ENCODE measurements around the gene LRMDA.

LRMDA gene

GRCh38 chr10:76089556-76090180, 658.2 kb downstream of the LRMDA start:
- POLR2A ChIA-PET = no interaction called here
- CTCF ChIA-PET = no interaction called here
- no peak for DNase-seq (ENCODE audit: extremely low spot score)
- no peak for TF ChIP-seq CTCF (IDR thresholded peaks at IDR 0.05; ENCODE audit: control extremely low read depth, extremely low read depth, low read depth, missing control alignments)

GRCh38 chr10:76091926-76092325, 660.5 kb downstream of the LRMDA start:
- TF ChIP-seq CTCF (IDR thresholded peaks at IDR 0.05; ENCODE audit: control extremely low read depth, extremely low read depth, low read depth, missing control alignments) = no peak
- ChIA-PET CTCF (no interaction called here), POLR2A (no interaction called here)
- no peak for DNase-seq (ENCODE audit: extremely low spot score)

- TF ChIP-seq CTCF (IDR thresholded peaks at IDR 0.05; ENCODE audit: control extremely low read depth, extremely low read depth, low read depth, missing control alignments) = no peak
- POLR2A ChIA-PET = no interaction called here
- no peak for DNase-seq (ENCODE audit: extremely low spot score)
- CTCF ChIA-PET = interaction anchor here (0.6 kb wide), 1 partner anchor 34 kb away, joined by 3 read pairs; no protein-coding TSS in a partner anchor
Observed at GRCh38 chr10:76106611-76107010, 675.2 kb downstream of the LRMDA start.

- DNase-seq (ENCODE audit: extremely low spot score) = no peak
- CTCF ChIA-PET = no interaction called here
Observed at GRCh38 chr10:76108563-76109359, 677.3 kb downstream of the LRMDA start.

GRCh38 chr10:76111404-76111803, 680.0 kb downstream of the LRMDA start:
- POLR2A ChIA-PET = no interaction called here
- CTCF ChIA-PET = no interaction called here
- DNase-seq (ENCODE audit: extremely low spot score) = no peak
- no peak for TF ChIP-seq CTCF (IDR thresholded peaks at IDR 0.05; ENCODE audit: control extremely low read depth, extremely low read depth, low read depth, missing control alignments)

More at GRCh38 chr10:76108563-76109359, 677.3 kb downstream of the LRMDA start:
- no peak for TF ChIP-seq CTCF (IDR thresholded peaks at IDR 0.05; ENCODE audit: control extremely low read depth, extremely low read depth, low read depth, missing control alignments)
- POLR2A ChIA-PET = no interaction called here

GRCh38 chr10:76111986-76112825, 680.8 kb downstream of the LRMDA start:
- no peak for DNase-seq (ENCODE audit: extremely low spot score)
- no peak for TF ChIP-seq CTCF (IDR thresholded peaks at IDR 0.05; ENCODE audit: control extremely low read depth, extremely low read depth, low read depth, missing control alignments)
- POLR2A ChIA-PET = no interaction called here
- CTCF ChIA-PET = no interaction called here

Data from GM10248 (cell line).